ENCODE measurements around the gene PROSER2. TPM values are rescaled to one million over a fixed set of nuclear protein-coding genes. Genes with fewer than 3 reads are reported as not detected.

The PROSER2 gene
- total and polyA plus RNA-seq, 2 of the 13 experiments (the other 11 are each of a cell fraction or from before 2014, with no cell fraction given): 6.9 to 7.7 TPM

GRCh38 chr10:11863353-11864109, 40.4 kb downstream of the PROSER2 start (continued):
- TF ChIP-seq ARID4A (CRISPR knock-in tag; IDR thresholded peaks at IDR 0.05; ENCODE audit: borderline replicate concordance) (no peak), WIZ (CRISPR knock-in tag; IDR thresholded peaks at IDR 0.05) (no peak), BCL3 (CRISPR knock-in tag; IDR thresholded peaks at IDR 0.05) (no peak), ZFP82 (CRISPR knock-in tag; IDR thresholded peaks at IDR 0.05; ENCODE audit: borderline replicate concordance) (no peak)

- ChIA-PET CTCF (ENCODE audit: low intra/inter-chr PET ratio, low total read pairs) (no interaction called here), POLR2A (no interaction called here)
- DNase-seq (ENCODE audit: low spot score) (no peak), ATAC-seq (no peak), FAIRE-seq (no peak)
- H3K4me2 ChIP-seq (ENCODE audit: low read depth, low read length): no peak overlapping the region
- peaks cover 2% of the 10 kb centered on the region for H3K79me2 ChIP-seq (ENCODE audit: insufficient read depth, low read length)
- no peaks in the 10 kb centered on the region for H3K9me3 ChIP-seq (ENCODE audit: low read length)
- 83% methylated on average over 6 of the region's 6 CpGs for WGBS (ENCODE audit: low lambda C conversion rate)
- H4K20me1 ChIP-seq (ENCODE audit: insufficient read depth, low read length): no peaks in the 10 kb centered on the region
- no peaks in the 10 kb centered on the region for H3K27me3 ChIP-seq (ENCODE audit: control insufficient read depth in 1 of 2, insufficient read depth in 2 of 2, low read length in 2 of 2)
- BruUV-seq (replicated peaks): no TSS peak
- H3K4me1 ChIP-seq (ENCODE audit: insufficient read depth, low read length): no peaks in the 10 kb centered on the region
- H2AFZ ChIP-seq (ENCODE audit: low read length): no peak overlapping the region
- in situ Hi-C loops (cut with HindIII; ENCODE audit: extremely low pct_ligation_motif_present, low pct_unique_long_range_greater_than_20kb): no loop called here
- H3K9ac ChIP-seq (ENCODE audit: insufficient read depth, low read depth, low read length): no peak overlapping the region
- H3K4me3 ChIP-seq (replicated peaks in 1 of 3; ENCODE audit: insufficient read depth in 1 of 3, low read depth in 2 of 3, low read length in 3 of 3): no peak overlapping the region
- H3K36me3 ChIP-seq (replicated peaks in 1 of 2; ENCODE audit: control insufficient read depth in 1 of 2, insufficient read depth in 2 of 2, low read length in 2 of 2): peaks cover 17 to 64% of the 10 kb centered on the region in 2 experiments
- H3K27ac ChIP-seq (ENCODE audit: extremely low read length, insufficient read depth, low read length): no peak overlapping the region
- intact Hi-C loops (cut with micrococcal nuclease; ENCODE audit: unreplicated experiment): no loop called here
- TF ChIP-seq ARHGAP35 (CRISPR knock-in tag; IDR thresholded peaks at IDR 0.05; ENCODE audit: borderline replicate concordance): no peak
- TF ChIP-seq RFXAP (CRISPR knock-in tag; IDR thresholded peaks at IDR 0.05; ENCODE audit: borderline replicate concordance): no peak
- no peak for TF ChIP-seq ZNF672 (CRISPR knock-in tag; IDR thresholded peaks at IDR 0.05)
- TF ChIP-seq ZFP62 (CRISPR knock-in tag; IDR thresholded peaks at IDR 0.05): no peak
- TF ChIP-seq ZBTB10 (CRISPR knock-in tag; IDR thresholded peaks at IDR 0.05; ENCODE audit: borderline replicate concordance): no peak
- TF ChIP-seq BRCA1 (CRISPR knock-in tag; IDR thresholded peaks at IDR 0.05): no peak
- no peak for TF ChIP-seq ZMYM2 (CRISPR knock-in tag; IDR thresholded peaks at IDR 0.05)
- TF ChIP-seq ZBTB8A (CRISPR knock-in tag; IDR thresholded peaks at IDR 0.05; ENCODE audit: borderline replicate concordance, low read depth): no peak
These were observed 41.6 kb downstream of the PROSER2 start for GRCh38 chr10:11864727-11865126.

Data from HepG2 (cell line).